GM18861 (cell line): ENCODE data around the gene CWC27.

Experiments used
- ATAC-seq: cut with Tn5 transposase; IDR thresholded peaks from one replicate; pipeline ENCODE4 v1.9.1; 2021; ENCODE audit not compliant: unreplicated experiment

The CWC27 gene

DNA sequence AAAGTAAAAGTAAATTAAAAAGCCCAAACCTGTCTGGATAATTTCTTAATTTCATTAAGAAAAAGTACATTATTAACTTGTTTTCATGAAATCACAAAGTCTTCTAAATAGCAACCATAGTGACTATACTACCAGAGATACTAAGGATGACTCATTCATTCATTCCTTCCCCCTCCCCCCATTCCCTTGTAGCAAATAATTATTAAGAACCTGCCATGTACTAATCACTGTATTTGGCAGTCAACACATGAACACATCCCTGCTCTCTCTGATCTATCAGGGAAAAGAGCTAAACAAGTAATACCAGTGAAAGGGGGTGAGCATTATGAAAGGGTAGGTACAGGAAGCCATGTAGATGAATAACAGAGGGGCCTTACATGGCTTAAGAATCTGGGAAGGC is 203.9 kb downstream of the CWC27 start:
- no peak for ATAC-seq

DNA sequence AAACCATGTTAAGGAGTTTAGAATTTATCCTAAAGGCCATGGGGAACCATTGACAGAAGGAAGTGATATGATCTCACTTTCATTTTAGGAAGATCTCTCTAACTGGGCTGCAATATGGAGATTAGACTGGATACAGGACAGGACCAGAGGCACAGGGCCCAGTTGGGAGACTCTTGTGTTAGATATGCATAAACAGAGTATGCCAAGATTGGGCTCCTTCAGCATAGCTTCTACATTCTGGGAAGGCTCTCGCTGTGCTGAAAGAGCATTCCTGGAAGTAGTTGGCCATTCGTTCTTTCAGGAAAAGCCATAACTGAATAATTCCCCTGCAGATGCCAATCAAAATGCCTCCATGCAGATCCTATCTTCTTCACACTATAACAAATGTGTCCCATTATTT is 204.5 kb downstream of the CWC27 start:
- no peak for ATAC-seq

DNA sequence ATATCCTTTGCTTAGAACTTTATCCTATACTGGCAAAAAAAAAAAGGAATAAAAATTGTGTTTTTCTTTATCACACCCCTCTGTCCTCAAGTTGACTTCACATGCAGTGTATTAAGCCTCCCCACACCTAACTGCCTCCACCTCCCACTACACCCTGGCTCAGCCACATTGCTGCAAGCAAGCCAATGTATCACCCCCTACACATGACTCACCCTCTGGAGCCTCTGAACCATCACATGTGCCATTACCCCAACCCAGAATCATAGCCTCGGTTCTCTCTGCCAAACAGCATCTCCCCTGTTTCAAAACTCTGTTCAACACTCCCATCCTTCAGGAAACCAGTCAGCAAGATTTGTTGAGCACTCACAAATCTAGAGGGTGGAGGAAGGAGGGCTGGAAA is 209.0 kb downstream of the CWC27 start:
- no peak for ATAC-seq

DNA sequence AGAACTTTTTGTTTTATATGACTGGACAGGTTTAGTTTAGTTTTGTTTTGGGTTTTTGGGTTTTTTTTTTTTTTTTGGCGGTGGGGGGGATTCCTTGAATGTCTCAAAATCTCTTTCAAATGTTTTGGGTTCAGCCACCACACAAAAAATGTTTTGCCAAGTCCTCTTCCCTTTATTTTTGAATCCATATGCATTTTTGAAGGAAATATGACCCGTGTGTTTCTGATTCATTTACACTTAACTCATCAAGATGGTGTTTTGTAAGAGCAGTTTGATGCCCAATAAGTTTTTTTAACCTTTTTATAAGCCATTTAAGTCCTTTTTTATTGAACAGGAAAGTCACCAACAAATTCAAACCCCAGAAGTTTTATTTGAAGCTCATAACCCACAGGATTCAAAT is 209.8 kb downstream of the CWC27 start:
- no peak for ATAC-seq

DNA sequence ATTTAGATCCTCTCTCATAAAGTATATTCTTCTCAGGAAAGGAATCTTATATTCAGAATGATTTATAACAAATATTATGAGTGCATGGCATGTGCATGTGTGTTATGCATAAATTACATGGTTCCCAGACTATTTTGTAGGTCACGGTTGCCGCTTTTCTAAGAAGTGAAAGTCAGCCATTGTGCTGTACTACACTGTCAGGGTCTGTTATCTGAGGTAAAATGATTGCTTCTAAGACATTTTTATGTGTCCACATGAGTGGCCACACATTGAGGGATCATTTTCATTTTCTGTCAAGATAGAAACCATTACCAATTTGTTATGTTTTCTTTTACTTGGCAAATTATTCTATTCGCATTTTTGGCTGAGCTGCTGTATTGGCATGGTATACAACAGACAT is 210.8 kb downstream of the CWC27 start:
- ATAC-seq: peak; percentile 42

DNA sequence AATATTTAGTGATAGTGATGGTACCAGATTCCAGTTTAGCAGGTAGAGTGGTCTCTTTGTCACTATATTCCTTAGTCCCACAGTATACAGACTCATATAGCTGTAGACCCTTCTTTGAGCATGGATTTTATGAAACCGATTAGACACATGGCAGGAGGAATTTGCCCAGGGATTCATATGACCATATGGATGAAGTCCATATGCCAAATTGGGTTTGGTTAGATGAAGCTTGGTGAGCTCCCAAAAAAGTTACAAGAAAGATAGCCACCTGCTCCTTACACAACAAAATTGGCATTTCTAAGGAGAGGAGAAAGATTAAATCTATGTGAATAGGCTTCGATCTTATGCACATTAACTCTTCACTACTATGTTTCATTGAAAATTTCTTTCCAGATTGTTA is 211.4 kb downstream of the CWC27 start:
- ATAC-seq: no peak

DNA sequence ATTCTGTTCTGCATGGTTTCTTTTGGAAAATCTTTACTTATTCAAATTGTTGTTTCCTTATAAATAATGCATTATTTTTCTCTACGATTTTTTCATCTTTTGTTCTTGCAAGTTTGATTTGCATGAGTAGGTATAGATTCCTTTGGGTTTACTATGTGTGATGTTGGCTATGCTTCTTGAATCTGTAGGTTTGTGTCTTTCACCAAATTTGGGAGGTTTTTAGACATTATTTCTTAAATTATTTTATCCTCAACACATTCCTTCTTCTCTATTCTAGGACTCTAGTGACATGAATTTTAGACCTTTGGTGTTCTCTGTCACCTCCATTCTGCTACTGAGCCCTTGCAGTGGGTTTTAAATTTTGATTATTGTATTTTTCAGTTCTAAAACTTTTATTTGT is 219.0 kb downstream of the CWC27 start:
- no peak for ATAC-seq

DNA sequence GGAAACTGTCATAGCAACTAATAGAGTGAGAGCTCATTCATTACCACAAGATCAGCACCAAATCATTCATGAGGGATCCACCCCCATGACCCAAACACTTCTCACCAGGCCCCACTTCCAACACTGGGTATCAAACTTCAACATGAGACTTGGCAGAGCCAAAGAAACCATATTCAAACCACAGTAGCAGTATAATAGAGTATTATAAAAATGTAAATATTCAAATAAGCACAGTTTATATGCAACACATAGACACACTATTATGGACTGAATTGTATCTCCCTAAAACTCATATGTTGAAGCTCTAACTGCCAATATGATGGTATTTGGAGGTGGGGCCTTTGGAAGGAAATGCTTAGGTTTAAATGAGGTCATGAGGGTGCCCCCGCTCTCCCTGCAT is 240.5 kb downstream of the CWC27 start:
- no peak for ATAC-seq

DNA sequence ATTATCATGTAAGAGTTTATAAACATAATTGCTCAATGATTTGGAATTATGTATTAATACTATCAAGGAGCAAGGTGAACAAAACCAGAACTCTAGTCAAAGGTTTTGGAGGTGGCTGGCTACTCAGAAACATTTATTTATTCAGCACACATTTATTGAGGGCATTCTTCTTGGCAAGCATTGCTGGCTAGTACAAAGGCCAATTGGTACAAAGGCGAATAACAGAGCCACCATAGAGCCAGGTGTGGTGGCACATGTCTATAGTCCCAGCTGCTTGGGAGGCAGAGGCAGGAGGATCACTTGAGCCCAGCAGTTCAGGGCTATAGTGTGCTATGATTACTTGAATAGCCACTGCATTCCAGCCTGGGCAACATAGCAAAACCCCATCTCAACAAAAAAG is 242.1 kb downstream of the CWC27 start:
- ATAC-seq: no peak

DNA sequence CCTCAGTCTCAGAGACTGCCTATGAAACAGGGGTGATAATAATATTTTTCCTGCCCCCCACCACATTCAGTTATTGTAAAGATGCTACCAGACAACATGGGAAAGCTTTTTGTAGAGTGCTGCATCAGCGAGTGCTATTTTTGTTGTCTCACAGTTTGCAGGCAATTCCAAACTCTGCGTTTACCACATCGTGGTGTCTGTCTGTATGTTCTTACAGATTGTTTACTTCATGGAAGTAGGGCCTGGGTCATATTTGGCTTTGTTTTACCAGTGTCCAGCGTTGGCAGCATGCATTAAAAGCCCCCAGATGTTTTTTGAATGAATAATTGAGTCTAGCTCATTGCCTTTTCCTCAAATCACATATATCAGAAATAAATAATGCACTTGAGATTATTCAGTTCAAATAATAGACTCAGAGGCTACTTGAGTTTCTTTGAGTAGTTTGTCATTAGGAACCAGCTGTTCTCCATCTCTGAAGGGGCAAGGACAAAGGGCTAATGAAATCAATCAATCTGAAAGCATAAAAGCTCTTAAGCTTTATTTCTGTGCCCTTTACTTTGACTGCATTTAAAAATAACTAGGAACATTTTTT is 243.7 kb downstream of the CWC27 start:
- ATAC-seq: no peak

DNA sequence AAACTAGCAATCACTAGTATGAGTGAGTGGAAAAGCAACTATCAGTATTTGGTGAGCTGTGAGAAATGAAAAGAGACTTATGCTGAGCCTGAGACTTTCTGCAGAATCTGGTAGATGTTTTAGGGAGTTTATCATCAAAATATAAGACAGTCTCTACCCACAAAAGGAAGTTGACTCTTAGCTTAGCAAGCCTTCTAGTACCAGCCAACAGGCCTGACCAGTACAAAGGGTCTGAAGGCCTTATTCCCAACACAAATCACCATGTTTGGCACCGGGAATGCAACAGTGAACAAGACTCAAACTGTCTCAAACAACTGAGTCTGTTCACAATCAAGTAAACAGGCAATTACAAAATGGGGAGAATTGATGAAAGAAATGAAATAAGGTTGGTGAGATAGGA is 244.4 kb downstream of the CWC27 start:
- ATAC-seq: no peak

DNA sequence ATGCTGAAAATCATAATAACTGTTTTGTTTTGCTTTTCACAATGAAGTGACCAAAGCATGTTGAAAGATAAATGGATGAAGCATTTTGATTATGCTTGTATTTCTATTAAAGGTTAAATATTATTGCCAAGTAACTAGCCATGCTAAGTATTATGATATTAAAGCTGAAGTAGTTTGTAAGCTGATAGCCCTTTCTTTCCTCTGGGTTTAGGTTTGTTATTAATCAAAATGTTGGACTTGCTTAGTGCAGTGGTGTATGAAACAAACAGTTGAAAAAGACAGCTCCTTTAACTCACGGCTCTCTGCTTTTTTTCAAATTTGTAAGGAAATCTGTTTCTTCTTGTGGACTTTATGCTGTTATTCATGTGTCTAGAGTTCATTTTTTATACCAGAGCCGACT is 246.0 kb downstream of the CWC27 start:
- no peak for ATAC-seq

DNA sequence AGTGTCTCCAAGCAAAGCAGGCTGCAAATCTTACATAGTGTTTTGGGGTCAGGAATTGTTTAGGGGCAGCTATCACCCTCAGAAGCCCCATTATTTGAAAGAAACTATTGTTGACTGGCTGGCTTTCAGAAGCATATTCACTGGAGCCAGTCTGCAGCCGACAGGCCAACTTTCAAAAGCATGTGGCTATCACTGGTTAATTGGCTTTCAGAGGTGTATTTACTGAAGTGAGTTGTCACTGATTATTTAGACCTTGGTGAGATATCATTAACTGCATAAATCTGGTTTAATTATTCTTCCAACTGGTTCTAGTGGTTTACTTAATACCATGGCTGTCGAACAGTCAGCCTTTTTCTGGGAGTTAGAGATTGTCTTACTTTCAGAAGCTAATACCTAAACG is 247.0 kb downstream of the CWC27 start:
- ATAC-seq: no peak

DNA sequence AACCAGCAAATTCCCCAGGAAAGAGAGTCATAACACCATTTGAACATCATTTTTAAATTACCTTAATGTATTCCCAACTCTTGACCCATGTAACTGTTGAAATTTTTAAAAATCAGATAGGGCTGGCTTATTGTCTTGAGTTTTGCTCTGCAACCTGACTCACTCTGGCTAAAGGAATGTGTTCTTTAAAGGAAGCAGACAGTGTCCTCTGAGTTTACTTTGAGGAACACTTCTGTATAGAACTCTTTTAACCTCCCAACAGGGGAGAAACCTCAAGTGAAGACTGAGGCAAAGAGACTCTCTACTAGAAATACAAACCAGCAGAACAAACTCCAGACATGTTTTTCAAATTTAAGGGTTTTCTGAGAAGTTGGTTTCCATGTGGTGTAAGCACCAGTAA is 248.9 kb downstream of the CWC27 start:
- ATAC-seq: no peak

DNA sequence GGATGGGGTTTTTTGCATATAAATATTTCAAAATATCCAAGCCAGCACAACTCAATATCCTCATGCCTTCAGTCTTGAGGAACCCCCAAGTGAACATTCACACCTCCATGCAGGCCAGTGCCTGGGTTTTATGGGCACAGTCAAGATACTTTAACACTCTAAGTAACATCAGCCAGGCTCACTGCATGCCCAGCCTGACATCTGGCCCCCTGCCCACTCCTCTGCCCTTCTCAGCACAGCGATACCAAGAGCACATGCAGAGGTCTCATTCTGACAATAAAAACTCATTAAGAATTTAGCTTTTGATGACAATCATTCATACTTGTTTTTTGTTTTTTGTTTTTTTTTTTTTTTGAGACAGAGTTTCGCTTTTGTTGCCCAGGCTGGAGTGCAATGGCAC is 250.0 kb downstream of the CWC27 start:
- ATAC-seq: no peak

DNA sequence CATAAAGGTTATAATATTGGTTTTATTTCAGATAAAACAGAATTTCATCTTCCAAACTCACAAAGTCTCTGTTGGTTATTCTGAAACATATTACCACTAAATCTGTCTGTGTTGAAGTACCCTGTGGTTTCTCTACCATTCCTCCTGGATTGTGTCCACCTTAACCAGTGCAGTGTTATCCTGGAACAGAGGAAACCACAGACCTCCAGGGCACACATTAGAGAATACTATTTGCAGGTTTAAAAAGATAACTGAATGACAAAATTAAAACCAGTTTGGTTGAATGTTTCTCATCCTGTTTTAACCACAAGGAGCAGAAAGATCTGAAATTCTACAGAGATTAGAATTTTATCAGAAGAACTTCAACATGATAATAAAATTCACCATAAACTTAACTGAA is 251.8 kb downstream of the CWC27 start:
- ATAC-seq: no peak

DNA sequence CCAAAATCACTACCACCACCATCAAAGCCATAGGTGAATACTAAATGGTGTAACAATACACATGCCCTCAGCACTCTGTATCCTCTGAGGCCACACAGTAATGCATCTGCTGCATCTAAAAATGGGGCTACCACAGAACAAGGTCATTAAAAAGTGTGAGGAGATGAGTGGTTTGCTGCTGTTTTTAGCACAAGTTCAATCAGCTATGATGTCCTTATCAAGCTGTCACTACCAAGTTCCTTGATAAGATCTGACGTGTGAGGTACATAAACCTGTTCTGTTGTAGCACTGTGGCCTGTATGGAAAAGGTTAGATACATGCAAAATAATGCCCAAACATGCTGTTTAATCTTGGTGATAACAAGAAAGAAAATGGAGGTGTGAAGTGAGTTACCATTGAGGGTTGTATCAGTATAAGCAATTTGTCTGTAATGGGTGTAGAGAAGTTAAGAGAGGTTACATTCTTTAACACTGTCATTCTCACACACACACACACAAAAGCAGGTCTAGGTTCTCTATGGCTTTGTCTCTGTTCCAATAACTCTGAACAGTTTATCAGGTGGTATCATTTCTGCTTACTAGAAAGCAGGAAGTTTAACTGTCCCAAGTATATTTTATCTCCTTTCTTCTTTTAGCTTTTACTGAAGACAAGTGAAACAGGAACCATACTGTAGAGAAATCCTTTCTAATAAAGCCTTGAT is 252.9 kb downstream of the CWC27 start:
- no peak for ATAC-seq

DNA sequence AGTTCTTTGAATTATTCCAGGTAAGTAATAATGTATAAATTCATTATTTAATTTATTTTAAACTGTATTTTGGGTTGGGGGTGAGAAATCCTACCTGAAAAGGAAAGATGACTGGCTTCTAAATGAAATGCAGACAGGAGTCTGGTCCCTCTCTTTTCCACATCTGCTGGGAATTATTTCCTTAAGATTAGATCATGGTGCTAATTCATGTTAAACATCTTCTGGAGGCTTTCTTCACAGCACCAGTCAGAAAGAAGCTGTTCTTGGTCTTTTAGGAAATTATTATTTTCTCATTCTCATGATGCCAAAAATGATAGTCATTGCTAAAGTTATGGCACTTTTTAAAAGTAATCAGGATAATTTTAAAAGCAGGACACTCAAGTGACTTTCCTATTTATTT is 254.2 kb downstream of the CWC27 start:
- no peak for ATAC-seq

DNA sequence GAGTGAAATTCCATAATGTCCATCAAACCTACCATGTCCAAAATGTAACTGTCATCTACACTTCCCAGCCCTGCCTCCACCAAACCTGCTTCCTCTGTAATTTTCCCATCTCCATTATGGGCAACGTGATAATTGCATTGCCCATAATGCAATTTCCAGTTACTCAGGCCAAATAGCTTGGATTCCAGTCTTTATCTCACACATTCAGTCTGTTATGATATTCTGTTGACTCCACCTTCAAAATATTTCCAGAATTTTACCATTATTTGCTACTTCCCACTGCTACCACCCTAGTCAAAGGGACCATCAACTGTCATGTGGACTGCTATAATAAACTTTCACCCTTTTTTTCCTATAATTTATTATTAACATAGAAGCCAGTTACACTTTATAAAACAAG is 256.0 kb downstream of the CWC27 start:
- ATAC-seq: no peak

DNA sequence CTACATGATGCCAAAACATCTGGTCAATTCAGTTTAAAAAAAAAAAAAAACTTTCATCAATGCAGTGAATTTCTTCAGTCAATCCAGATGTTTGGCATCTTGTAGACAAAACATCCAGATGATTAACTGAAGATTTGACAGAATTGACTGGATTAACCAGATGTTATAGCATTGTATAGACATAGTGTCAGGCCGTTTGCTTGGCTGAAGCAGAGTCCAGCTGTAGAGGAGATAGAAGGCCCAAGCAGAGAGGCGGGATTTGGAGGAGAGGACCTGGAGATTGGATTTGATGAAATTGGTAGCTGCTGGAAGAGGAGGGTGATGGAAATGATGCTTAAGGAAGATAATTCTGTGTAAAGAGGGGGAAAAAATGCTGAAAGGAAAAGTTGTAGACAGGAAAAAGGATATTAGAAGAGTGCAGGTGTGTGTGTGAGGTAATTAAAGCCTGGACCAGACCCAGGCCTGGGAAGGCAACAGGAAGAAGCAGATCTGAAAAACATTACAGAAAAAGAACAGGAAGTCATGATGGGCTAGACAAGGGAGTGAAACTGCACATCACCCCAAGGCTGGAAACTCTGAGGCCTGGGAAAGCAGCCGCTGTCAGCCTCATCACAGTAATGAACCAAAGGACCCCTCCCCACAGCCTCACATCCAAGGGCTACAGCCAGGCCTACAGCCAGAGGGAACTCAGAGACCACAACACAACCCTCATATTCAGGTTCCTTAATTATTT is 258.3 kb downstream of the CWC27 start:
- ATAC-seq: peak; percentile 56

DNA sequence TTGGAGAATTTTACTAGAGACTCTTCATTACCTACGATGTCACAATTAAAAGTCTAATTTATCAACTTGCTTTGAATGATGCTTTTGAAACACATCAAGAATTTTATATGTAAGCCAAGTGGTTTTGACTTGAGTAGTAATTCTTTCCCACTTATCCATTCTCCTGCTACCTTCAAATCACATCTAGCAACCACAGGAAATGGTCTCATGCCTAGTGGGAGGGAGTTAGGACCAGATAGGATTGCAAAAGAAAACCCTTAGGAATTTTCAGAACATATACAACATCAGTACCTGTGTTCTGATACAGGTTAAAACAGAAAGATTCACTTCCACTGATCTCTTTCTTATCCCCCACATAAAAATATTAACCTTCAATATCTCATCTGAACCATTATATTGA is 260.4 kb downstream of the CWC27 start:
- ATAC-seq: no peak

DNA sequence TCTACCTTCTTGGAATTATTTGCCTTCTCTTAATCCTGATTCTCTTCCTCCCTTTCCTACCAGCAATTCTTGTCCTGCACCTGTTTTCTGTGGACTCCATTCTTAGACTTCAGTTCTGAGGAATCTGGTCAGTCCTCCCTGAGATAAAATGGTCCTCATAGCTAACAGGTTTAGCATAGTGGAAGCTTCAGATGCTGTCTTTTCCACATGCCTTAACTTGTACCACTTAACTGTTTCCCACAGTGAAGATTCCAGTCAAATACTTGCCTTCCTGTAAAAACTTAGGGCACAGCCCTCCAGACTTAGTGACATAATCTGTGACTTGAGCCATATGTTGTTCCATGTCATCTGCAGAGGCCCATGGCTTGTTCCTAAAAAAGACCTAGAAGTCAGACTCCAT is 261.3 kb downstream of the CWC27 start:
- no peak for ATAC-seq

DNA sequence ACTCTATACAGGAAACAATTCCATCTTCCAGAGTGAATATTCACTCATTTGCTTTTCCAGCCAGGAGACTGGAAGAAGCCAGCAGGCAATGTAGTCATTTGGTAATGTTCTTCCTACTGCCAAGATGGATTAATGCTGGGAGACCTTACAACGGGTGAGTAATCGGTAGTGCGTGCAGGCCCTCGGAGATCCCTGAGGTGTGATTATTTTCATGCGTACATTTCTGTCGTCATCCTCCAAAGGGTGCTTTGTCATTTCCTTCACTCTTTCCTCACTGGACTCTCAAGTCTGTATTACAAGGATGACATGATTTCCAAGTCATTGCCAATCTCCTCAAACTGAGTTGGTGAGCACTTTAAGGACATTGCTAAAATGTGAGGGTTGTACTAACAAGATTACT is 263.5 kb downstream of the CWC27 start:
- ATAC-seq: no peak
